GM23248 (cell line): Measurements from ENCODE around the gene TNNI3K. TPM values are rescaled to one million over a fixed set of nuclear protein-coding genes. Genes with fewer than 3 reads are reported as not detected.

ENCODE experiments used
- DNase-seq: peaks from one replicate; pipeline ENCODE4 v3.0.0-alpha.2; 2015
- H2AFZ ChIP-seq: fragments of 200-600 bp; sonication (generic); 2 replicates; pipeline ENCODE4 v1.6.1; 2016; ENCODE audit warnings: antibody characterized with exemption
- H3F3A ChIP-seq: fragments of 200-600 bp; sonication (generic); 2 replicates; pipeline ENCODE4 v1.6.1; 2016; ENCODE audit warnings: mild to moderate bottlenecking, antibody characterized with exemption, mixed run types; ENCODE audit not compliant: insufficient read depth
- H3K27ac ChIP-seq: fragments of 200-600 bp; sonication (generic); 2 replicates; pipeline ENCODE4 v1.5.1; 2016; ENCODE audit warnings: mild to moderate bottlenecking
- H3K27me3 ChIP-seq: fragments of 200-600 bp; sonication (generic); replicated peaks from 2 replicates; pipeline ENCODE4 v1.6.1; 2016; ENCODE audit warnings: mild to moderate bottlenecking; ENCODE audit not compliant: insufficient read depth
- H3K36me3 ChIP-seq: fragments of 200-600 bp; sonication (generic); 2 replicates; pipeline ENCODE4 v1.6.1; 2016; ENCODE audit warnings: low read depth, mild to moderate bottlenecking
- H3K4me1 ChIP-seq: fragments of 200-600 bp; sonication (generic); 2 replicates; pipeline ENCODE4 v1.6.1; 2016; ENCODE audit warnings: mild to moderate bottlenecking; ENCODE audit not compliant: insufficient read depth
- H3K4me2 ChIP-seq: fragments of 200-600 bp; sonication (generic); one replicate; pipeline ENCODE4 v1.6.1; 2016; ENCODE audit warnings: mild to moderate bottlenecking; ENCODE audit not compliant: unreplicated experiment
- H3K4me3 ChIP-seq: fragments of 200-600 bp; sonication (generic); 2 replicates; pipeline ENCODE4 v1.5.1; 2016; ENCODE audit warnings: mild to moderate bottlenecking
- H3K79me2 ChIP-seq: fragments of 200-600 bp; sonication (generic); 2 replicates; pipeline ENCODE4 v1.6.1; 2016; ENCODE audit warnings: mild to moderate bottlenecking; ENCODE audit not compliant: insufficient read depth
- H3K9ac ChIP-seq: fragments of 200-600 bp; sonication (generic); 2 replicates; pipeline ENCODE4 v1.6.1; 2016; ENCODE audit warnings: mild to moderate bottlenecking
- H3K9me2 ChIP-seq: fragments of 200-600 bp; sonication (generic); 2 replicates; pipeline ENCODE4 v1.6.1; 2016; ENCODE audit warnings: mixed run types, mild to moderate bottlenecking, moderate library complexity; ENCODE audit not compliant: insufficient read depth
- H3K9me3 ChIP-seq: fragments of 200-600 bp; sonication (generic); one replicate; pipeline ENCODE4 v1.6.1; 2017; ENCODE audit warnings: low read depth
- H4K20me1 ChIP-seq: fragments of 200-600 bp; sonication (generic); 2 replicates; pipeline ENCODE4 v1.6.0; 2016; ENCODE audit not compliant: insufficient read depth
- EZH2 ChIP-seq: fragments of 200-600 bp; sonication (generic); IDR thresholded peaks from 2 replicates; pipeline ENCODE4 v1.6.1; 2018; ENCODE audit warnings: antibody characterized with exemption, mild to moderate bottlenecking; ENCODE audit not compliant: insufficient read depth, poor library complexity, severe bottlenecking
- EZH2phosphoT487 ChIP-seq: fragments of 200-600 bp; sonication (generic); IDR thresholded peaks from 2 replicates; pipeline ENCODE4 v1.6.1; 2018; ENCODE audit warnings: antibody characterized with exemption, moderate library complexity, mild to moderate bottlenecking, low read depth; ENCODE audit not compliant: insufficient read depth
- WGBS, 2 experiments: methylation state at CpG; one replicate each; pipeline ENCODE4 v1.1.6; 2015 to 2017; ENCODE audit warnings: low lambda C conversion rate in 2 of 2, low coverage in 1 of 2; ENCODE audit errors: missing lambda C conversion rate in 2 of 2; 5-methylcytosine and 5-hydroxymethylcytosine counted together
- in situ Hi-C: fragments of 300-500 bp; cut with MboI; formaldehyde crosslinking; loops from 2 replicates; pipeline ENCODE4 v1.15.0; 2020
- polyA plus RNA-seq: library from polyadenylated mRNA; unstranded; fragments of >200 nt; fragmentation: Nextera tagmentation; extraction: Ambion mirVana; gene quantifications from 2 replicates; pipeline ENCODE4 v1.2.1, GENCODE V29; 2016
- total RNA-seq: library from RNA; depleted of rRNA; stranded (reverse); fragments of >200 nt; shearing (Covaris generic); gene quantifications from 2 replicates; pipeline ENCODE4 v1.2.3, GENCODE V29; 2014

Gene TNNI3K
- total and polyA plus RNA-seq, 2 experiments from 2014 or later, result not detected

DNA sequence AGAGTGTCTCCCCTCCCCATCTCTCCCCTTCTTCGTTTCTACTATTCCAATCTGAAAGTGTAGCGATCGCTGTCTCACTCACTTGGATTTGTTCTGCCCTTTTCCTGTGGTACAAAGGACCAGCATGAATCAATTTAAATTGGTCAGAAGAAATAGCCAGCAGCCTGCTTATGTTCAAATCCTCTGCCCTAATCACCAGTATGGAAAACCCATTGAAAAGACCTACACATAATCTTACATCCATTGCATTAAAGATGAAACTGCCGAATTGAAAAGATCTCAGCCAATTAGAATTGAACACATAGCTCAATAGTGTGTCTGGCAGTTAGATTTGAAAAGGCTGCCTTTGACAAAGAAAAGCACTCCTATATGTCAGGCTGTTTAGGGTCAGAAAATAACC is 122.6 kb downstream of the TNNI3K start:
- Histone ChIP-seq H3K9ac (no peak overlapping the region), H3K27ac (no peak overlapping the region), H3K4me3 (no peak overlapping the region), H3K27me3 (no peaks in the 10 kb centered on the region), H3F3A (no peaks in the 10 kb centered on the region), H4K20me1 (no peaks in the 10 kb centered on the region), H2AFZ (no peak overlapping the region), H3K4me1 (no peaks in the 10 kb centered on the region), H3K9me2 (no peaks in the 10 kb centered on the region), H3K36me3 (no peaks in the 10 kb centered on the region), H3K4me2 (no peak overlapping the region), H3K9me3 (no peaks in the 10 kb centered on the region), H3K79me2 (no peaks in the 10 kb centered on the region)
- WGBS, 2 experiments, result 51 to 64% methylated on average over 4 of the region's 4 CpGs
- in situ Hi-C loops, result no loop called here
- no peak for TF ChIP-seq EZH2phosphoT487
- TF ChIP-seq EZH2, result no peak
- no peak for DNase-seq

DNA sequence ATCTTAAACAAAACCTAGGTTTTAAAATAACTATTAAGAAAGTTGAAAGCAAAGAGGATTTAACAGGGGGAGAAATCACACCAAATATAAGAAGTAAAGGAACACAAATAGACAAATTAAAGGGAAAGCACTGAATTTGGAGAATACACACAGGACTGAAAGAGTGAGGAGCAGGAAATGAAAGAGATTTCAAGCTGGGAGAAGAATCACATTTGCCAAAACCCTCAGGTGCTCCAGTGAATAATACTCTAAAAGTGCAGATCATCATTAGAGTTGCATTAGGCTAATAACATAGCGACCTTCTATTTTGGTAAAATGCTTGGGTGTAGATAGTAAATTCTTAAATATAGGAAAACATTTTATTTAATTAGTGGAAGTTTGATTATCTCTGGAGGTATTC is 127.5 kb downstream of the TNNI3K start:
- H3K27ac ChIP-seq, result no peak overlapping the region
- H3K79me2 ChIP-seq, result no peaks in the 10 kb centered on the region
- no peaks in the 10 kb centered on the region for H3F3A ChIP-seq
- no peaks in the 10 kb centered on the region for H4K20me1 ChIP-seq
- in situ Hi-C loops, result no loop called here
- H3K4me1 ChIP-seq, result no peaks in the 10 kb centered on the region
- DNase-seq, result no peak
- TF ChIP-seq EZH2phosphoT487 (no peak), EZH2 (no peak)
- no peaks in the 10 kb centered on the region for H3K36me3 ChIP-seq
- no peak overlapping the region for H3K9ac ChIP-seq
- no peak overlapping the region for H2AFZ ChIP-seq
- no peak overlapping the region for H3K4me3 ChIP-seq
- H3K9me3 ChIP-seq, result no peaks in the 10 kb centered on the region
- no peak overlapping the region for H3K4me2 ChIP-seq
- H3K27me3 ChIP-seq, result no peaks in the 10 kb centered on the region
- WGBS, 2 experiments, result 37 to 50% methylated on average over 1 of the region's 1 CpG
- H3K9me2 ChIP-seq, result no peaks in the 10 kb centered on the region

DNA sequence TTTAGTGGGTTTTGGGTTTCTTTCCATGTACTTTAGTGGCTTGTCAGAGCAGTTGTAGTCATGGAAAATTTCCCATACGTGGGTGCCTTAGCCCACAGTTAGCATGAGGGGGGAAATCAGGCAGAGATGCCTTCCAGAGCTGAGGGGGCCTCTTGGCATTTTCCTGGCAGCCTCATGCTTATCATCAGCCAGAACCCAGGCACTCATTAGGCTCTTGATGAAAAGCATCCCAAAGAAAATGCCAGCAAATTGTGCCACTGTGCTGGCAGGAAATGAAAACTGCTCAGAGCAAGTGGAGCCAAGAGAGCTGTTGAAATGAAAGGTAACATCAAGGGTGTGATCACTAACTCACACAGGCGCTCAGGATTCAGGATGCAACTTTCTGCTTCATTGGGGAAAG is 128.0 kb downstream of the TNNI3K start:
- Histone ChIP-seq H3K36me3 (no peaks in the 10 kb centered on the region), H3K4me1 (no peaks in the 10 kb centered on the region), H3K79me2 (no peaks in the 10 kb centered on the region), H3K4me3 (no peak overlapping the region), H3K9me3 (no peaks in the 10 kb centered on the region), H3F3A (no peaks in the 10 kb centered on the region), H4K20me1 (no peaks in the 10 kb centered on the region), H3K27ac (no peak overlapping the region), H2AFZ (no peak overlapping the region), H3K27me3 (no peaks in the 10 kb centered on the region), H3K4me2 (no peak overlapping the region), H3K9me2 (no peaks in the 10 kb centered on the region), H3K9ac (no peak overlapping the region)
- DNase-seq, result no peak
- WGBS, 2 experiments, result 12 to 16% methylated on average over 2 of the region's 2 CpGs
- TF ChIP-seq EZH2phosphoT487 (no peak), EZH2 (no peak)
- in situ Hi-C loops, result no loop called here

GRCh38 chr1:74367175-74367813 is 132.1 kb downstream of the TNNI3K start:
- Histone ChIP-seq H3K36me3 (no peaks in the 10 kb centered on the region), H3K4me3 (no peak overlapping the region), H3K4me1 (no peaks in the 10 kb centered on the region), H3K4me2 (no peak overlapping the region), H3K9ac (no peak overlapping the region), H2AFZ (no peak overlapping the region), H4K20me1 (no peaks in the 10 kb centered on the region), H3K27me3 (no peaks in the 10 kb centered on the region), H3K9me2 (no peaks in the 10 kb centered on the region), H3F3A (no peaks in the 10 kb centered on the region), H3K9me3 (no peaks in the 10 kb centered on the region), H3K79me2 (no peaks in the 10 kb centered on the region), H3K27ac (no peak overlapping the region)
- TF ChIP-seq EZH2 (no peak), EZH2phosphoT487 (no peak)
- no peak for DNase-seq
- 83 to 84% methylated on average over 1 of the region's 1 CpG for WGBS, 2 experiments
- in situ Hi-C loops, result no loop called here

DNA sequence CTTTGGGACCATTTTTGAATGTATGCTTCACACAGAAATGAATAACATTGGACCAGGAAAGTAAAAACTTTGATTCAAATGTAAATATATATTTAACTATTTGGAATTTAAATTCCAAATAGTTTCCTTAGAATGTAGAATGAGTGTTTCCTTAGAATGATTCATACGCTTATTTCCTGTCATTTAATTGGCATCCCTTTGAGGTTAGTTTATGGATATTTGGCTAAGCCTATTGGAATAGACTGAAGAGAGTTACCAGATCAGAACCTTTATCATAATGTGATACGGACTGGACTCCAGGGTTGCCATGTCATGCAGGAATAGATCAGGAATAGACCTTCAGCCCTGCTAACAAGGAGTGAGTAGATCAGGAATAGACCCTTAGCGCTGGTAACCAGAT is 133.1 kb downstream of the TNNI3K start:
- H3K4me3 ChIP-seq, result no peak overlapping the region

More for the DNA sequence above, 133.1 kb downstream of the TNNI3K start:
- Histone ChIP-seq H3K79me2 (no peaks in the 10 kb centered on the region), H4K20me1 (no peaks in the 10 kb centered on the region), H3K4me2 (no peak overlapping the region), H3K9me3 (no peaks in the 10 kb centered on the region), H2AFZ (no peak overlapping the region), H3K36me3 (no peaks in the 10 kb centered on the region), H3F3A (no peaks in the 10 kb centered on the region), H3K9ac (no peak overlapping the region), H3K27ac (no peak overlapping the region), H3K27me3 (no peaks in the 10 kb centered on the region), H3K4me1 (no peaks in the 10 kb centered on the region), H3K9me2 (no peaks in the 10 kb centered on the region)
- in situ Hi-C loops, result no loop called here
- no peak for DNase-seq
- WGBS, 2 experiments, result 64 to 67% methylated on average over 3 of the region's 3 CpGs
- TF ChIP-seq EZH2 (no peak), EZH2phosphoT487 (no peak)
